Karpas-422 (cell line): ENCODE measurements around the gene DENND2A. TPM values are rescaled to one million over a fixed set of nuclear protein-coding genes. Genes with fewer than 3 reads are reported as not detected.
A peak's percentile ranks its signal among the peaks of the same experiment; 100 is the strongest.
"Not testable (repeated sequence)": the region's sequence is repeated elsewhere in the genome, so short reads cannot be mapped to it uniquely, and the experiment has no call there.

ENCODE experiments used
- DNase-seq: peaks from one replicate; pipeline ENCODE4 v3.0.0-alpha.2; 2015
- H2AFZ ChIP-seq: fragments of 200-600 bp; sonication (generic); 2 replicates; pipeline ENCODE4 v1.6.1; 2014; ENCODE audit warnings: antibody characterized with exemption, low read length, mixed read lengths
- H3K27ac ChIP-seq: fragments of 200-600 bp; sonication (generic); 2 replicates; pipeline ENCODE4 v1.5.1; 2014; ENCODE audit warnings: mild to moderate bottlenecking, low read length, moderate library complexity
- H3K27me3 ChIP-seq: fragments of 200-600 bp; sonication (generic); 2 replicates; pipeline ENCODE4 v1.6.1; 2014; ENCODE audit warnings: low read length, mixed read lengths
- H3K36me3 ChIP-seq: fragments of 200-600 bp; sonication (generic); 2 replicates; pipeline ENCODE4 v1.6.1; 2014; ENCODE audit warnings: low read length, mixed read lengths; ENCODE audit not compliant: insufficient read depth
- H3K4me1 ChIP-seq: fragments of 200-600 bp; sonication (generic); 2 replicates; pipeline ENCODE4 v1.6.1; 2014; ENCODE audit warnings: mild to moderate bottlenecking, low read length, mixed read lengths
- H3K4me2 ChIP-seq: fragments of 200-600 bp; sonication (generic); 2 replicates; pipeline ENCODE4 v1.6.1; 2014; ENCODE audit warnings: low read length, low read depth, mild to moderate bottlenecking; ENCODE audit not compliant: poor library complexity, severe bottlenecking
- H3K4me3 ChIP-seq: fragments of 200-600 bp; sonication (generic); 2 replicates; pipeline ENCODE4 v1.5.1; 2014; ENCODE audit warnings: mild to moderate bottlenecking, antibody characterized with exemption, low read length, mixed read lengths
- H3K79me2 ChIP-seq: fragments of 200-600 bp; sonication (generic); 2 replicates; pipeline ENCODE4 v1.6.1; 2014; ENCODE audit warnings: mild to moderate bottlenecking, low read length, mixed read lengths
- H3K9ac ChIP-seq: fragments of 200-600 bp; sonication (generic); 2 replicates; pipeline ENCODE4 v1.6.0; 2014; ENCODE audit warnings: low read length
- H3K9me2 ChIP-seq: fragments of 200-600 bp; sonication (generic), shearing (Covaris generic); replicated peaks from 2 replicates; pipeline ENCODE4 v1.6.0; 2014; ENCODE audit warnings: mild to moderate bottlenecking, low read length, moderate library complexity; ENCODE audit not compliant: insufficient read depth
- H3K9me3 ChIP-seq: fragments of 300-700, 200-600 bp; sonication (generic); 2 replicates; pipeline ENCODE4 v1.6.1; 2014; ENCODE audit warnings: low read length, mixed read lengths
- H4K20me1 ChIP-seq: fragments of 200-600 bp; sonication (generic); 2 replicates; pipeline ENCODE4 v1.6.1; 2014; ENCODE audit warnings: mild to moderate bottlenecking, antibody characterized with exemption, low read length, low read depth; ENCODE audit not compliant: insufficient read depth
- total RNA-seq: library from RNA; depleted of rRNA; stranded (reverse); fragments of >200 nt; shearing (Covaris generic); gene quantifications from 2 replicates; pipeline ENCODE4 v1.2.3, GENCODE V29; 2014; ENCODE audit warnings: low replicate concordance

DENND2A gene
- total RNA-seq, 1 experiment from 2014 or later, result not detected

DNA sequence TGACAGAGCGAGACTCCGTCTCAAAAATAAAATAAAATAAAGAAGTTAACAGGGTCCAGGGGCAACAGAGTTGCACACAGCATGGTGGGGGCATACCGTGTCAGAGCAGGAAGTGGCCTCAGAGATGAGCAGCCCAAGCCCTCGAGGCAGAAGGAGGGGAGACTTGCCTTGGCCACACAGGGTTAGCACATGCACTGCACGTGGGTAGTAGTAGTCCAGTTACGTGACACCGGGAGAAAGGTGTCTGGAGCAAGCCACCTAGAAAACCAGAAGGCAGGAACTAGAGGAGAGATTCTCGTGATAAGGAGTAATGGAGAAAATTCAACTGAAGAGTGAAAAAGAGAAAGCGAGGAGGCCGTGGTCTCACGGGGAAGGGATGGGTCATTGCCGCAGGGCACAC is 9.8 kb upstream of the DENND2A start:
- Histone ChIP-seq H3K36me3 (no peaks in the 10 kb centered on the region), H3K79me2 (no peaks in the 10 kb centered on the region), H3K4me1 (no peaks in the 10 kb centered on the region), H3K4me2 (no peak overlapping the region), H4K20me1 (no peaks in the 10 kb centered on the region), H2AFZ (no peak overlapping the region), H3K27me3 (no peaks in the 10 kb centered on the region), H3K9me2 (no peaks in the 10 kb centered on the region), H3K9ac (no peak overlapping the region), H3K4me3 (no peak overlapping the region), H3K9me3 (no peaks in the 10 kb centered on the region), H3K27ac (no peak overlapping the region)
- no peak for DNase-seq

DNA sequence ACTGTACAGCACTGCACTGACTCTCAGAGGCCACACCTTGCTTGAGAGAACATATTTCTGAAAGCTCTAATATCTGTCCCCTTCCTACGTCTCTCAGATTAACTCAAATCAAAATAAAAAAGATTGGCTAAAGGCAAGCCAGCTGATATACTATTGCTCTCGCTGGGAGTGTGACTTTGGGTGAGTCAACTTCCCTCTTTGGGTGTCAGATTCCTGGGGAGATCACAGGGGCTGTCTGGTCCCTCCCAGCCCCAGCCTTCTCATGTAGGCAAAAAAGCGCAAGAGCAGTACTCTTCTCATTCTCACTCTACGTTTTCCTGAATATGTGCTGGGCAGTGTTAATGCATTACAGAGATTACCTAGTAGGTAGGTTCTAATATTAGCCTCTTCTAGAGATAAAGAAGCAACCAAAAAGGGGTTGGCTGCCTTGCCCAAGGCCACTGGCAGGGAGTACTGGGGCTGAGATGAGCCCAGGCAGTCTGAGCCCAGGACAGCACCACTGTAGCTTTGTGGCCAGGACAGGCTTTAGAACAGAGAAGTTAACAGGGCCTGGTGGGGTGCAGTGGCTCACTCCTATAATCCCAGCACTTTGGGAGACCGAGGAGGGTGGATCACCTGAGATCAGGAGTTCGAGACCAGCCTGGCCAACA is 9.1 kb upstream of the DENND2A start:
- no peak for DNase-seq
- Histone ChIP-seq H4K20me1 (no peaks in the 10 kb centered on the region), H3K27me3 (no peaks in the 10 kb centered on the region), H3K9me3 (no peaks in the 10 kb centered on the region), H3K9ac (no peak overlapping the region), H3K27ac (no peak overlapping the region), H3K9me2 (no peaks in the 10 kb centered on the region), H3K4me2 (no peak overlapping the region), H2AFZ (no peak overlapping the region), H3K4me1 (no peaks in the 10 kb centered on the region), H3K36me3 (no peaks in the 10 kb centered on the region), H3K4me3 (no peak overlapping the region), H3K79me2 (no peaks in the 10 kb centered on the region)

DNA sequence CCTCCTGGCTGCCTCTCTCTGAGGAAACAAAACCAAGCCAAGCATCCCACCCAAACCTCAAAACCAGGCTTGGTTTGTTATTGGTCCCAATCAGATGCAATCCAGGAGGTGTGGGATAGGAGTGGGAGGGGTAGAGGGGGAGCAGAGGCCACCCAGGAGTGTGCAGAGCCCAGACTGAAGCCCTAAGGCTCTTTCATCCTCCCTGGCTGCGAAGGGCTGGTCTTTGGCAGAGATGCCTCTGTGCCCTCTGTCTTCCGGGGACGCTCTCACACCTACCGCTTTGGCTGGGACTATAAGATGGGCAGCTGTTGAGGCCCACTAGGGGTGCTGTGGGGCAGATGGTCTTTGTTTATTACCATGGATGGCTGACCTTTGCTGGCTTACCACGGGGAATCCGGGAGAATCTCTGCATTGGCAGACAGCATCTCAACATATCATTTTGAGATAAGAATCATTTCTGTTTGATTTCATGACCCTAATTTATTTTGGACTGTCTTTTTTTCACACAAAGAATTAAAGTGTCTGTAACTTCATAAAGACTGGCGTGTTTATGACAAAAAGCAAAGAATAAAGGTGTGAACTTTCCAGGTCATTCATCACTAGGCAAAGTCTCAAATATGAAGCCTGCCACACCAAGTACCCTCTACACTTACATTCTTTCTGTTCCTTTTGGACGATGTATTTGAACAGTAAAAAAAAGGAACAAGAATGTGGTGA is 6.5 kb upstream of the DENND2A start:
- no peak overlapping the region for H3K27ac ChIP-seq
- no peaks in the 10 kb centered on the region for H3K36me3 ChIP-seq
- H3K9me3 ChIP-seq, result no peaks in the 10 kb centered on the region
- H3K4me1 ChIP-seq, result no peaks in the 10 kb centered on the region
- no peak overlapping the region for H3K4me2 ChIP-seq
- H3K9me2 ChIP-seq, result no peaks in the 10 kb centered on the region
- H4K20me1 ChIP-seq, result no peaks in the 10 kb centered on the region
- peak; percentile 55 for DNase-seq
- no peaks in the 10 kb centered on the region for H3K27me3 ChIP-seq
- H3K9ac ChIP-seq, result no peak overlapping the region
- H3K79me2 ChIP-seq, result no peaks in the 10 kb centered on the region
- H3K4me3 ChIP-seq, result no peak overlapping the region
- H2AFZ ChIP-seq, result no peak overlapping the region

DNA sequence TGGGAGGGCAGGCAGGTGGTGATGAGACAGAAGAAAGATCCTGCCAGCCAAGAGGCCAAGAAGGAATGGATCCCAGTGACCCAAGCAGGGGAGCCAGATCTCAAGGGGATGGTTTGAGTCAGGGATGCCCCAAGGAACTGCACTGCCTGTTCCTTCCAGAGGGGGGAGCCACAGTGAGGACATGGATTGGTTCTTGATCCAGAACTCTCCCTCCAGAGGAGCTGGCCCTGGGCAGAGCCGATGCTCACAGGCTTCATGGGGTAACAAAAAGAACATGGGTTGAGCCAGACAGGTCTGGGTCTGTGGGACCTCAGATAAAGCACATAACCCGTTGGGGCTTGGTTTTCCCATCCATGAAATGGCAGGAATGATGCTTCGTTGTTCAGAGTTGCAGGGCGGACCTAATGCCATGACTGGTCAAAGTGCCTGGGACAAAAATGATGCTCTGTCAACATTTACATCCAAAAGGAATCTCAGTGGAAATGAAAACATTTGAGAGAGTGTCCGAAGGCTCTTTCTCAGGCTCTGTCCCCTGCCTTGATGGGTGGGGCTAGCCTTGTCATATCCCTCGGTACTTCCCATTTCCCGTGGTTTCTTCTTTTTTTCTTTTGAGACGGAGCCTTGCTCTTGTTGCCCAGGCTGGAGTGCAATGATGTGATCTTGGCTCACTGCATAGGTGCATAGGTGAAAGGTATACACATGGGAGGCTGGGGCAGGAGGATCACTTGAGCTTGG is 4.7 kb upstream of the DENND2A start:
- no peaks in the 10 kb centered on the region for H3K36me3 ChIP-seq
- H3K4me3 ChIP-seq, result no peak overlapping the region
- H2AFZ ChIP-seq, result no peak overlapping the region
- H3K4me1 ChIP-seq, result no peaks in the 10 kb centered on the region
- H3K27ac ChIP-seq, result no peak overlapping the region
- no peaks in the 10 kb centered on the region for H3K9me2 ChIP-seq
- no peaks in the 10 kb centered on the region for H3K9me3 ChIP-seq
- H3K79me2 ChIP-seq, result no peaks in the 10 kb centered on the region
- H3K4me2 ChIP-seq, result no peak overlapping the region
- peak; percentile 54 for DNase-seq
- H3K27me3 ChIP-seq, result no peaks in the 10 kb centered on the region
- H4K20me1 ChIP-seq, result no peaks in the 10 kb centered on the region
- no peak overlapping the region for H3K9ac ChIP-seq

DNA sequence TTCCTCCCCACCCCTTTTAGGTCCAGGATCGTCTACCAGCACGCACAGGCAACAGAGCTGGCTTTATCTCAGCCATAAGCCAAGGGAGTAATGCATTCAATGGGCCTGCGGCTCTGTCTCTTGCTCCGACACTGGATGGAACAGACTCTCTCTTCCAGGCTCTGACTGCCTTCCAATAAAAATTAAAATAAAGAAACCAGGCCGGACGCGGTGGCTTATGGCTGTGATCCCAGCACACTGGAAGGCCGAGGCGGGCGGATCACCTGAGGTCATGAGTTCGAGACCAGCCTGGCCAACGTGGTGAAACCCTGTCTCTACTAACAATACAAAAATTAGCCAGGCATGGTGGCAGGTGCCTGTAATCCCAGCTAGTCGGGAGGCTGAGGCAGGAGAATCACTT is 4.1 kb upstream of the DENND2A start:
- H3K79me2 ChIP-seq, H3K9me3 ChIP-seq, H3K4me2 ChIP-seq, H3K4me3 ChIP-seq, H2AFZ ChIP-seq, H3K9me2 ChIP-seq, H3K36me3 ChIP-seq, DNase-seq, H3K4me1 ChIP-seq, H3K27me3 ChIP-seq, H3K9ac ChIP-seq, H4K20me1 ChIP-seq, H3K27ac ChIP-seq: not testable (repeated sequence)

DNA sequence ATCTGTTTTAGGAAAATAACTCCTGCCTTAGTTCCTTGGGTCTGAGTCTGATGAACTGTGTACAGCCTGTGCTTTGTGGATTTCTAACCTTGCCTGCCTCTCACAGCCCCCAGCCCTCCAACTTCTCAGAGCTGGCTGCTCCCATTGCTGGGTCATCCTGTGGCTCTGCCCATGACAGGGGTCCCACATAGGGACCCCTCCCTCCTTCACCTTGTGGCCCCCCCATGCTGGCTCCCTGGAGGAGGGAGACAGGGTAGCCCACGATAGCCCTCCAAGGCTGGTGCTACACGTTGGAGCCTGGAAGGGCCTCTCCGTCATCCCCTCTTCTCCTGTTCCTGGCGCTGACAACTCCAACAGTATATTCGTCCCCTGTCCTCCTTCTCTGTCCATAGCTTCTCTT is 2.8 kb upstream of the DENND2A start:
- no peaks in the 10 kb centered on the region for H3K27me3 ChIP-seq
- H3K36me3 ChIP-seq, result no peaks in the 10 kb centered on the region
- H3K9ac ChIP-seq, result no peak overlapping the region
- H2AFZ ChIP-seq, result no peak overlapping the region
- H3K9me3 ChIP-seq, result no peaks in the 10 kb centered on the region
- no peaks in the 10 kb centered on the region for H3K9me2 ChIP-seq
- no peak for DNase-seq
- H3K79me2 ChIP-seq, result no peaks in the 10 kb centered on the region
- no peaks in the 10 kb centered on the region for H4K20me1 ChIP-seq
- H3K27ac ChIP-seq, result no peak overlapping the region
- no peak overlapping the region for H3K4me3 ChIP-seq
- no peak overlapping the region for H3K4me2 ChIP-seq
- H3K4me1 ChIP-seq, result no peaks in the 10 kb centered on the region

DNA sequence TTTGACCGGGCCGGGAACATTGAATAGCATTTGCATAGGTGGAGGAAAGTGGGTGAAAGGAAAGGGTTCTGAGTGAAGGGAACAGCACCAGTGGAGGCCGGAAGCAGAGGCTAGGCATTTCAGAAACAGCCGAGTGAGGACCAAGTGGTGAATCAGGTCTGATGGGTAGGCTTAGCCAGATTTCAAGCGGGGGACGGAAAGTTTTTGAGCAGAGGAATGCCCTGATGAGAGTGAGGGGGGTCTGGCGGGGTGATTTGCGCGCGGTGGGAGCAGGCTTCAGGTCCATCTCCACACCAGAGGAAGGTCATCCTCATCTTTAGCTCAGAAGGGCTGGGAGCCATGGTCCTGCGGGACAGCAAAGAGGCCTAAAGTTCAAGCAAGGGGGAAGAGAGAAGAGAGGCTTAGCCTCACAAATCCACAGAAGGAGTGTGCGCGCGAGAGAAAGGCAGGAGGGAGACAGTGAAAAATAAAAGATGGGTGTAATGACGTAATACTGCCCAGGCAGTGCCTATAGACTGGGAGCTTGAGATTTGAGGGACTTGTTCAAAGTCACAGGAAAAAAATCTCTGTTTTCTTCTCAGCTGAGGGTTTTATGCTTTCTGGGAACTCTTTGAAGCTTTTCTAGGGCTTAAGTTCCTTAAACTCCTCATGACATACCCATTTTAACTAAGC is 1.0 kb upstream of the DENND2A start:
- DNase-seq, result no peak
- H3K27me3 ChIP-seq, result no peaks in the 10 kb centered on the region
- no peak overlapping the region for H3K9ac ChIP-seq
- H3K4me1 ChIP-seq, result no peaks in the 10 kb centered on the region
- H3K4me2 ChIP-seq, result no peak overlapping the region
- H3K4me3 ChIP-seq, result no peak overlapping the region
- no peak overlapping the region for H3K27ac ChIP-seq
- H3K79me2 ChIP-seq, result no peaks in the 10 kb centered on the region
- no peaks in the 10 kb centered on the region for H4K20me1 ChIP-seq
- no peaks in the 10 kb centered on the region for H3K9me2 ChIP-seq
- H3K9me3 ChIP-seq, result no peaks in the 10 kb centered on the region
- no peaks in the 10 kb centered on the region for H3K36me3 ChIP-seq
- H2AFZ ChIP-seq, result no peak overlapping the region

DNA sequence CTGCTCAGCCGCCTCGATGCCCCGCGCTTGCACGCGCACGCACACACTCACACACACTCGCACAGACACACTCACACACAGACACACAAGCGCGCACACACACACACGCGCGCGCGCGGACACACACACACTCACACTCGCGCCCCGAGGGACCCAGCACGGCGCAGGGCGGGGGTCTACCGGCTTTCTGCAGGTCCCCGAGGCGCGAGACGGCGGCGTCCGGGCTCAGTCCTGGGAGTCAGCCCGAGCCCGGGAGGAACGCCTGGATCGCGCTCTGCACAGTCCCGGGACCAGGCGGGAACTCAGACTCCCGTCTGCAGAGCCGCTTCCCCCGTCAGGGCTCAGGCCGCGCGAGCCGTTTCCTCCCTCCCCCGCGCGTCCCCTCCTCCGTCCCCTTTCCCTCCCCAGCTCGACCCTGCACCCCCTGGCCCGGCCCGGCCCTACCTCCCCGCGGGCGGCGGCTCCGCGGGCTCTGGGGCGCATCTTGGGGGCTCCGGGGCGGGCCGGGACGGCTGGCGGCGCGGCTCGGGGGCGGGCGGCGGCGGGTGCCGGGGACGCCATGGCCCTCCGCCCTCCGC is 464 bp downstream of the DENND2A start:
- H3K36me3 ChIP-seq, result no peaks in the 10 kb centered on the region
- no peaks in the 10 kb centered on the region for H3K9me3 ChIP-seq
- no peak overlapping the region for H3K9ac ChIP-seq
- no peaks in the 10 kb centered on the region for H3K4me1 ChIP-seq
- H3K27me3 ChIP-seq, result no peaks in the 10 kb centered on the region
- H3K27ac ChIP-seq, result no peak overlapping the region
- no peak overlapping the region for H3K4me2 ChIP-seq
- no peak overlapping the region for H3K4me3 ChIP-seq
- no peak overlapping the region for H2AFZ ChIP-seq
- H3K79me2 ChIP-seq, result no peaks in the 10 kb centered on the region
- no peak for DNase-seq
- no peaks in the 10 kb centered on the region for H3K9me2 ChIP-seq
- H4K20me1 ChIP-seq, result no peaks in the 10 kb centered on the region
